ENCODE results near the gene ATP8B1.

ATP8B1 gene

DNA sequence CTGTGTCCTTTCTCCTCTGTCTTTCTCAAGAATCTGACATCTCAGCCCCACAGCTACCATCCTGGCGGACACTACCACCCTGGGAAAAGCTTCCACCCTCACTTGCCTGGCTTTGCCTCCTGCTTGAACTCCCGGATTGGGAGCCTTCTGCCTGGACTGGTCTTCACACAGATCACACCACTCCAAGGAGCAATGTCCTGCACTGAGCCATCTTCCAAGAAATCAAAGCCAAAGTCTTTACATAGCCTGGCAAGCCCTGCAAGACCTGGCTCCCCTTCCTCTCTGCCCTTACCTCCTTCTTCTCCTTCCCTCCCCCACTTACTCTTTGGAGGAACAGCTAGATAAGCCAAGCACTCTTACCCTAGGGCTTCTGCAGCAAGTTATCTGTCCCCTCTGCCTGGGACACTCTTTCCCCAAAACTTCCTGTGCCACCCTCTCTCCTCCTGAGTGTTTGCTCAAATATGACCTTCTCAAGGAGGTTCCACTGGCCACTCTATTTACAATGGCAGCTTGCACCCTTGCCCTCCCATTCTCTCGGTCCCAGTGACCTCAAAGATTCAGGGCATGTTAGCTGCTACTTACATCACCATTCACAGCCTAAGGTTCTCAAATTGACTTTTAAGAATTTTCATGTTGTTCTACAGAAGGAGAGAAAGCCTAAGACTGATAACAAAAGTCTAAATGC, 9.7 kb downstream of the ATP8B1 start:
- H3K4me3 ChIP-seq (ENCODE audit: control insufficient read depth, low read depth, low read length): no peak overlapping the region
- no peak for DNase-seq (ENCODE audit: low read depth)
- TF ChIP-seq, protein P1, sequence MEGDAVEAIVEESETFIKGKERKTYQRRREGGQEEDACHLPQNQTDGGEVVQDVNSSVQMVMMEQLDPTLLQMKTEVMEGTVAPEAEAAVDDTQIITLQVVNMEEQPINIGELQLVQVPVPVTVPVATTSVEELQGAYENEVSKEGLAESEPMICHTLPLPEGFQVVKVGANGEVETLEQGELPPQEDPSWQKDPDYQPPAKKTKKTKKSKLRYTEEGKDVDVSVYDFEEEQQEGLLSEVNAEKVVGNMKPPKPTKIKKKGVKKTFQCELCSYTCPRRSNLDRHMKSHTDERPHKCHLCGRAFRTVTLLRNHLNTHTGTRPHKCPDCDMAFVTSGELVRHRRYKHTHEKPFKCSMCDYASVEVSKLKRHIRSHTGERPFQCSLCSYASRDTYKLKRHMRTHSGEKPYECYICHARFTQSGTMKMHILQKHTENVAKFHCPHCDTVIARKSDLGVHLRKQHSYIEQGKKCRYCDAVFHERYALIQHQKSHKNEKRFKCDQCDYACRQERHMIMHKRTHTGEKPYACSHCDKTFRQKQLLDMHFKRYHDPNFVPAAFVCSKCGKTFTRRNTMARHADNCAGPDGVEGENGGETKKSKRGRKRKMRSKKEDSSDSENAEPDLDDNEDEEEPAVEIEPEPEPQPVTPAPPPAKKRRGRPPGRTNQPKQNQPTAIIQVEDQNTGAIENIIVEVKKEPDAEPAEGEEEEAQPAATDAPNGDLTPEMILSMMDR (conservative IDR thresholded peaks at IDR 0.05; ENCODE audit: control insufficient read depth, insufficient read depth, low read depth, low read length): no peak

GRCh38 chr18:57792631-57793301, 10.3 kb downstream of the ATP8B1 start:
- no peak for DNase-seq (ENCODE audit: low read depth)
- TF ChIP-seq, protein P1 (conservative IDR thresholded peaks at IDR 0.05; ENCODE audit: control insufficient read depth, insufficient read depth, low read depth, low read length): no peak
- no peak overlapping the region for H3K4me3 ChIP-seq (ENCODE audit: control insufficient read depth, low read depth, low read length)

DNA sequence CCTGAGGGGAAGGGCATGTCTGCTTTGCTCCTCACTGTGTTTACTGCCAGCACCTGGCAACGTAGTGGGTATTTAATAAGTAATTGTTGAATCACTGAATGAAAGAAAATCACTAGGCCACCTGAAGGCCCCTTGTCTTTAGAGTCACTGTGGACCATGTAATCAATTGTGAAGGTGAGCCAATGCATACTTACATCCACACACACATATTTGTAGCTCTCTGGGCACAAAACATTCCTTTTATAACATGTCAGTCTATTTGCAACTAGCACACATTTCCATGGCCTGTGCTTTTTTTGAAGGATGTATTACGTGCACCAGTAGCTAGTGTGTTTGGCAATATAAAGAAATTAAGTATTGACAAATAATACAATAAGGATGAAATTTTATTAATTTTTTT, 11.2 kb downstream of the ATP8B1 start:
- DNase-seq (ENCODE audit: low read depth): no peak
- TF ChIP-seq, protein P1 (conservative IDR thresholded peaks at IDR 0.05; ENCODE audit: control insufficient read depth, insufficient read depth, low read depth, low read length): no peak
- no peak overlapping the region for H3K4me3 ChIP-seq (ENCODE audit: control insufficient read depth, low read depth, low read length)

GRCh38 chr18:57791192-57791591, 11.9 kb downstream of the ATP8B1 start:
- TF ChIP-seq, protein P1 (conservative IDR thresholded peaks at IDR 0.05; ENCODE audit: control insufficient read depth, insufficient read depth, low read depth, low read length): no peak
- DNase-seq (ENCODE audit: low read depth): no peak
- no peak overlapping the region for H3K4me3 ChIP-seq (ENCODE audit: control insufficient read depth, low read depth, low read length)

GRCh38 chr18:57790316-57790715, 12.8 kb downstream of the ATP8B1 start:
- DNase-seq (ENCODE audit: low read depth): no peak
- TF ChIP-seq, protein P1 (conservative IDR thresholded peaks at IDR 0.05; ENCODE audit: control insufficient read depth, insufficient read depth, low read depth, low read length): no peak
- H3K4me3 ChIP-seq (ENCODE audit: control insufficient read depth, low read depth, low read length): no peak overlapping the region

- TF ChIP-seq, protein P1 (conservative IDR thresholded peaks at IDR 0.05; ENCODE audit: control insufficient read depth, insufficient read depth, low read depth, low read length): no peak
- DNase-seq (ENCODE audit: low read depth): peak; percentile 69
- no peak overlapping the region for H3K4me3 ChIP-seq (ENCODE audit: control insufficient read depth, low read depth, low read length)
These were observed 13.4 kb downstream of the ATP8B1 start for GRCh38 chr18:57789759-57790158.

Measured in fibroblast of mammary gland (primary cell).